ENCODE results near the gene RAB6A. TPM values are rescaled to one million over a fixed set of nuclear protein-coding genes. Genes with fewer than 3 reads are reported as not detected.

Gene RAB6A
- total and polyA plus RNA-seq, 10 of the 15 experiments (the other 5 are each of a cell fraction or from before 2014, with no cell fraction given): 9.8 to 107 (median 34.1) TPM

DNA sequence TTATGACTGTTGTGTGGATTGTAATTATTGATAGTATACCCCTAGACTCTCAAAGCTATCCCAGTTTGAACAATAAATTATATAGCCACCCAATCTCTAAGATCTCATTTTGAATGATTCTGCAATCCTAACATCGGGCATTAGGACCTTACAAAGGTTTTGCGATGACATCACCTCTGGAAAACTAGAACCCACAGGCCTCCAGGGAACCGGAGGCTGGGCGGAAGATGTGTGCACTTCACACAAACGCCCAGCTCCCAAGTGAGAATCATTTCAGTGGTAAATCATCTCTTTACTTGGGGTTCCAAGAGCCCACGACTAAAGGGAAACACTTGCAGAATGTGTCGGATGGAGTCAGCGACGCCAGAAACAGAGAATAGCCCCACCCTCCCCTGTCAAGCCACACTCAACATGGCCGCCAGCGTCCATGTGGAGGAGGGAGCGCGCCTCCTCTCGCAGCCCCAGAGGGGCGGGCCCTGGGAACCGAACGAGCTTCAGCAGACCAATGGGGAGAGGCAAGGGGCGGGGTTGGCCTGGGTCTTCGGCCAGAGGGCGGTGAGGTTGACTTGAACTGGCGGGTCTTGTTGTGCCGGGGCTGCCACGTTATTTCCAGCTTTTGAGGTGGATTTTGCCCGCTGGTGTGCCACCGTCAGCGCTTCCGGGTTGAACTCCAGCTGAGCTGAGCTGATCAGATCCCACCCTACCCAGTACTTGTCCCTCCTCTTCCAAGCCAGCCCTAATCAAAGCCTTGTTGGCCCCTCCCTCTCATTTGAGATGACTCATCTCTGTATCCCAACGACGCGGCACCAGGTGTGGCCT lies 18.4 kb upstream of the RAB6A start (continued):
- TF ChIP-seq HDGF (IDR thresholded peaks at IDR 0.05) (peak; percentile 88), PML (IDR thresholded peaks at IDR 0.05; ENCODE audit: low read length) (peak; percentile 70; the same call in 1 of the 2 replicates), CBX5 (IDR thresholded peaks at IDR 0.05; ENCODE audit: low read depth) (no peak), SUPT20H (IDR thresholded peaks at IDR 0.05; ENCODE audit: borderline replicate concordance, control insufficient read depth, low read depth, low read length) (no peak), SP1 (IDR thresholded peaks at IDR 0.05; ENCODE audit: low read depth, low read length) (peak; percentile 68), ZNF217 (IDR thresholded peaks at IDR 0.05) (no peak), RFX5 (IDR thresholded peaks at IDR 0.05; ENCODE audit: low read depth, low read length) (peak; percentile 56), CEBPB (IDR thresholded peaks at IDR 0.05; ENCODE audit: borderline replicate concordance in 1 of 2, low read depth in 2 of 2, low read length in 2 of 2) (no peak), STAT3 (IDR thresholded peaks at IDR 0.05; ENCODE audit: low read depth, low read length) (0 out of 2 replicates have a peak, but pooled peaks have one; percentile 36), PAX5 (IDR thresholded peaks at IDR 0.05; ENCODE audit: borderline replicate concordance, low read depth, low read length) (no peak), MYB (IDR thresholded peaks at IDR 0.05; ENCODE audit: borderline replicate concordance, low read depth, low read length) (no peak), HDAC6 (IDR thresholded peaks at IDR 0.05; ENCODE audit: unreplicated experiment) (no peak), SRF (IDR thresholded peaks at IDR 0.05; ENCODE audit: low read depth in 2 of 2, low read length in 2 of 2) (no peak), CHD2 (IDR thresholded peaks at IDR 0.05; ENCODE audit: borderline replicate concordance, low read depth, low read length) (peak; percentile 76), CHD1 (IDR thresholded peaks at IDR 0.05; ENCODE audit: low read depth, low read length) (peak; percentile 32; the same call in 1 of the 2 replicates), ETV6 (conservative IDR thresholded peaks at IDR 0.05 in 1 of 2, IDR thresholded peaks at IDR 0.05 in 1 of 2; ENCODE audit: borderline replicate concordance in 1 of 2, low read depth in 1 of 2) (no peak), ZNF207 (IDR thresholded peaks at IDR 0.05; ENCODE audit: borderline replicate concordance) (no peak; the same call in 1 of the 2 replicates), WRNIP1 (IDR thresholded peaks at IDR 0.05; ENCODE audit: borderline replicate concordance, low read depth, low read length) (no peak), POLR2A (IDR thresholded peaks at IDR 0.05; ENCODE audit: low read depth, low read length) (peak; percentile 85), CBX3 (IDR thresholded peaks at IDR 0.05; ENCODE audit: borderline replicate concordance, low read depth) (no peak), IKZF2 (IDR thresholded peaks at IDR 0.05) (peak in 1 of 2 experiments; percentile 48; a peak in 3 of 4 replicates), EED (IDR thresholded peaks at IDR 0.05; ENCODE audit: low read depth) (peak; percentile 28; the same call in 1 of the 2 replicates)
- TF ChIP-seq, protein P1, sequence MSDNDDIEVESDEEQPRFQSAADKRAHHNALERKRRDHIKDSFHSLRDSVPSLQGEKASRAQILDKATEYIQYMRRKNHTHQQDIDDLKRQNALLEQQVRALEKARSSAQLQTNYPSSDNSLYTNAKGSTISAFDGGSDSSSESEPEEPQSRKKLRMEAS (IDR thresholded peaks at IDR 0.05; ENCODE audit: low read depth, low read length): peak; percentile 70
- TF ChIP-seq, protein P2, sequence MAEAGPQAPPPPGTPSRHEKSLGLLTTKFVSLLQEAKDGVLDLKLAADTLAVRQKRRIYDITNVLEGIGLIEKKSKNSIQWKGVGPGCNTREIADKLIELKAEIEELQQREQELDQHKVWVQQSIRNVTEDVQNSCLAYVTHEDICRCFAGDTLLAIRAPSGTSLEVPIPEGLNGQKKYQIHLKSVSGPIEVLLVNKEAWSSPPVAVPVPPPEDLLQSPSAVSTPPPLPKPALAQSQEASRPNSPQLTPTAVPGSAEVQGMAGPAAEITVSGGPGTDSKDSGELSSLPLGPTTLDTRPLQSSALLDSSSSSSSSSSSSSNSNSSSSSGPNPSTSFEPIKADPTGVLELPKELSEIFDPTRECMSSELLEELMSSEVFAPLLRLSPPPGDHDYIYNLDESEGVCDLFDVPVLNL (IDR thresholded peaks at IDR 0.05; ENCODE audit: low read depth, low read length): 0 out of 2 replicates have a peak, but pooled peaks have one; percentile 12
- TF ChIP-seq, protein P3, sequence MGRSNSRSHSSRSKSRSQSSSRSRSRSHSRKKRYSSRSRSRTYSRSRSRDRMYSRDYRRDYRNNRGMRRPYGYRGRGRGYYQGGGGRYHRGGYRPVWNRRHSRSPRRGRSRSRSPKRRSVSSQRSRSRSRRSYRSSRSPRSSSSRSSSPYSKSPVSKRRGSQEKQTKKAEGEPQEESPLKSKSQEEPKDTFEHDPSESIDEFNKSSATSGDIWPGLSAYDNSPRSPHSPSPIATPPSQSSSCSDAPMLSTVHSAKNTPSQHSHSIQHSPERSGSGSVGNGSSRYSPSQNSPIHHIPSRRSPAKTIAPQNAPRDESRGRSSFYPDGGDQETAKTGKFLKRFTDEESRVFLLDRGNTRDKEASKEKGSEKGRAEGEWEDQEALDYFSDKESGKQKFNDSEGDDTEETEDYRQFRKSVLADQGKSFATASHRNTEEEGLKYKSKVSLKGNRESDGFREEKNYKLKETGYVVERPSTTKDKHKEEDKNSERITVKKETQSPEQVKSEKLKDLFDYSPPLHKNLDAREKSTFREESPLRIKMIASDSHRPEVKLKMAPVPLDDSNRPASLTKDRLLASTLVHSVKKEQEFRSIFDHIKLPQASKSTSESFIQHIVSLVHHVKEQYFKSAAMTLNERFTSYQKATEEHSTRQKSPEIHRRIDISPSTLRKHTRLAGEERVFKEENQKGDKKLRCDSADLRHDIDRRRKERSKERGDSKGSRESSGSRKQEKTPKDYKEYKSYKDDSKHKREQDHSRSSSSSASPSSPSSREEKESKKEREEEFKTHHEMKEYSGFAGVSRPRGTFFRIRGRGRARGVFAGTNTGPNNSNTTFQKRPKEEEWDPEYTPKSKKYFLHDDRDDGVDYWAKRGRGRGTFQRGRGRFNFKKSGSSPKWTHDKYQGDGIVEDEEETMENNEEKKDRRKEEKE (IDR thresholded peaks at IDR 0.05): no peak

All from GM12878 (cell line).